ENCODE results near the gene GYS1. TPM values are rescaled to one million over a fixed set of nuclear protein-coding genes. Genes with fewer than 3 reads are reported as not detected.

The GYS1 gene
- total and polyA plus RNA-seq, 2 of the 8 experiments (the other 6 are each of a cell fraction or from before 2014, with no cell fraction given) = 30.0 to 38.7 TPM

- TF ChIP-seq USF2 (IDR thresholded peaks at IDR 0.05; ENCODE audit: low read length) = 0 out of 2 replicates have a peak, but pooled peaks have one; percentile 30
- peak; percentile 81 for TF ChIP-seq POLR2AphosphoS5 (IDR thresholded peaks at IDR 0.05; ENCODE audit: low read depth, low read length)
- TF ChIP-seq NANOG (IDR thresholded peaks at IDR 0.05; ENCODE audit: insufficient read depth, low read depth, low read length, poor library complexity, severe bottlenecking) = no peak
- no peak for TF ChIP-seq HDAC2 (IDR thresholded peaks at IDR 0.05; ENCODE audit: borderline replicate concordance in 1 of 2, low read depth in 2 of 2, low read length in 2 of 2)
- no peak for TF ChIP-seq CTBP2 (IDR thresholded peaks at IDR 0.05; ENCODE audit: borderline replicate concordance, insufficient read depth, insufficient read length, low read length)
- peak; percentile 53 for TF ChIP-seq CHD2 (IDR thresholded peaks at IDR 0.05; ENCODE audit: low read length)
- TF ChIP-seq ASH2L (IDR thresholded peaks at IDR 0.05; ENCODE audit: low read length) = no peak
- no peak for TF ChIP-seq BRCA1 (IDR thresholded peaks at IDR 0.05; ENCODE audit: low read depth, low read length)
- TF ChIP-seq SUZ12 (IDR thresholded peaks at IDR 0.05; ENCODE audit: low read length) = no peak
- TF ChIP-seq CEBPB (IDR thresholded peaks at IDR 0.05; ENCODE audit: low read depth, low read length) = no peak
- no peak for TF ChIP-seq TAF7 (optimal IDR thresholded peaks at IDR 0.05; ENCODE audit: borderline replicate concordance, low read depth, low read length)
- TF ChIP-seq GTF2F1 (IDR thresholded peaks at IDR 0.05; ENCODE audit: borderline replicate concordance, low read depth, low read length) = no peak
- no peak for TF ChIP-seq RAD21 (IDR thresholded peaks at IDR 0.05 in 1 of 2, conservative IDR thresholded peaks at IDR 0.05 in 1 of 2; ENCODE audit: low read depth in 2 of 2, low read length in 2 of 2)
- TF ChIP-seq JUND (IDR thresholded peaks at IDR 0.05; ENCODE audit: low read length) = no peak
- TF ChIP-seq CREB1 (IDR thresholded peaks at IDR 0.05) = peak; percentile 60; the same call in 1 of the 2 replicates
- no peak for TF ChIP-seq TCF12 (IDR thresholded peaks at IDR 0.05; ENCODE audit: low read depth, low read length)
- TF ChIP-seq JUN (IDR thresholded peaks at IDR 0.05; ENCODE audit: low read depth, low read length) = no peak
- no peak for TF ChIP-seq KDM4A (IDR thresholded peaks at IDR 0.05; ENCODE audit: low read depth, low read length, severe bottlenecking)
- no peak; the same call in 1 of the 2 replicates for TF ChIP-seq SP1 (IDR thresholded peaks at IDR 0.05; ENCODE audit: low read depth, low read length)
- TF ChIP-seq RXRA (IDR thresholded peaks at IDR 0.05; ENCODE audit: insufficient read depth, low read depth, low read length) = no peak
- TF ChIP-seq SAP30 (IDR thresholded peaks at IDR 0.05; ENCODE audit: insufficient read depth, insufficient replicate concordance, low read length) = peak; percentile 65
These were observed 27.1 kb downstream of the GYS1 start (continued) for GRCh38 chr19:48965806-48966540.

Measured in H1 (cell line).